ENCODE data around the gene GAS6. TPM values are rescaled to one million over a fixed set of nuclear protein-coding genes. Genes with fewer than 3 reads are reported as not detected.

The GAS6 gene
- total and polyA plus RNA-seq, 9 of the 15 experiments (the other 6 are each of a cell fraction or from before 2014, with no cell fraction given): 0.14 to 9.7 (median 4.7) TPM; not detected in 1

GRCh38 chr13:113902481-113902880, 38.6 kb upstream of the GAS6 start:
- no peaks in the 10 kb centered on the region for H3K36me3 ChIP-seq (ENCODE audit: control insufficient read depth, insufficient read depth, low read length)
- ATAC-seq (no peak), DNase-seq (ENCODE audit: extremely low read depth in 1 of 4, low spot score in 3 of 4) (no peak), FAIRE-seq (no peak)
- H3K9me1 ChIP-seq (ENCODE audit: control insufficient read depth, insufficient read depth, low read length): no peaks in the 10 kb centered on the region
- TF ChIP-seq ZNF197 (CRISPR knock-in tag; IDR thresholded peaks at IDR 0.05; ENCODE audit: low read depth) (no peak), SAFB (IDR thresholded peaks at IDR 0.05; ENCODE audit: borderline replicate concordance, low read depth, low read length) (no peak), TFAM (CRISPR knock-in tag; conservative IDR thresholded peaks at IDR 0.05) (no peak), TAF15 (IDR thresholded peaks at IDR 0.05; ENCODE audit: low read depth, low read length) (no peak), MYC (IDR thresholded peaks at IDR 0.05; ENCODE audit: low read depth, low read length) (no peak), MYC (CRISPR knock-in tag; IDR thresholded peaks at IDR 0.05; ENCODE audit: borderline replicate concordance, low read depth) (no peak), GABPA (tag; conservative IDR thresholded peaks at IDR 0.05; ENCODE audit: low read depth) (no peak), POLR3G (IDR thresholded peaks at IDR 0.05; ENCODE audit: extremely low read depth, insufficient read length, insufficient replicate concordance) (no peak), MYBL2 (IDR thresholded peaks at IDR 0.05; ENCODE audit: low read depth) (no peak), MYBL2 (CRISPR knock-in tag; IDR thresholded peaks at IDR 0.05; ENCODE audit: borderline replicate concordance) (no peak), ZNF124 (CRISPR knock-in tag; IDR thresholded peaks at IDR 0.05) (no peak), ZNF79 (CRISPR knock-in tag; IDR thresholded peaks at IDR 0.05; ENCODE audit: low read depth) (no peak), ZNF57 (CRISPR knock-in tag; IDR thresholded peaks at IDR 0.05) (no peak), IFI16 (CRISPR knock-in tag; IDR thresholded peaks at IDR 0.05) (no peak), MLLT1 (IDR thresholded peaks at IDR 0.05) (no peak)
- no peak overlapping the region for H3K4me3 ChIP-seq
- no peaks in the 10 kb centered on the region for H4K20me1 ChIP-seq (replicated peaks; ENCODE audit: control insufficient read depth, insufficient read depth, low read length)
- H3K4me2 ChIP-seq (ENCODE audit: insufficient read depth, low read length): no peak overlapping the region
- ChIA-PET CTCF (ENCODE audit: low intra/inter-chr PET ratio) (interaction anchor here (0.6 kb wide), 1 partner anchor 19 kb away, joined by 4 read pairs; no protein-coding TSS in a partner anchor), POLR2A (no interaction called here)
- H3K27me3 ChIP-seq (ENCODE audit: control insufficient read depth in 2 of 2, insufficient read depth in 2 of 2, low read length in 2 of 2): peaks cover 18 to 56% of the 10 kb centered on the region in 2 experiments; a peak in 4 of 5 replicates
- H3K79me2 ChIP-seq (ENCODE audit: control insufficient read depth, insufficient read depth, low read length): no peaks in the 10 kb centered on the region
- H3K9ac ChIP-seq (ENCODE audit: insufficient read depth in 1 of 2, low read depth in 2 of 2, low read length in 2 of 2): no peak overlapping the region
- H3K27ac ChIP-seq (ENCODE audit: extremely low read depth, low read depth, low read length): no peak overlapping the region
- 18% methylated on average over 2 of the region's 2 CpGs for WGBS (ENCODE audit: insufficient coverage, low coverage, missing lambda C conversion rate)
- intact Hi-C loops (cut with micrococcal nuclease) (loop anchor here (5.0 kb wide), 1 partner anchor 85 kb away; no protein-coding TSS in a partner anchor), in situ Hi-C loops (cut with MboI) (no loop called here)
- BruUV-seq (replicated peaks): no TSS peak
- no peaks in the 10 kb centered on the region for H3K4me1 ChIP-seq (replicated peaks in 1 of 2; ENCODE audit: control insufficient read depth in 2 of 2, insufficient read depth in 2 of 2, low read length in 2 of 2)
- no peak overlapping the region for H2AFZ ChIP-seq (ENCODE audit: low read depth, low read length)
- H3K9me3 ChIP-seq (replicated peaks; ENCODE audit: control insufficient read depth, insufficient read depth, low read depth, low read length): no peaks in the 10 kb centered on the region

All from K562 (cell line).